NCI-H1417 (cell line): ENCODE results near the gene FAM13C.
"Not testable (repeated sequence)": the region's sequence is repeated elsewhere in the genome, so short reads cannot be mapped to it uniquely, and the experiment has no call there.

ENCODE experiments used
- DNase-seq, 3 experiments: peaks; one replicate each; lab custom pipeline; 2025; lab: John Stamatoyannopoulos, UW

The FAM13C gene

GRCh38 chr10:59234816-59235429 lies 127.4 kb downstream of the FAM13C start:
- DNase-seq = peak in 2 of 3 experiments; percentile 1 to 27

GRCh38 chr10:59234194-59234593 lies 128.2 kb downstream of the FAM13C start:
- no peak for DNase-seq

- DNase-seq = no peak
These were observed 132.9 kb downstream of the FAM13C start for GRCh38 chr10:59229441-59229840.

- DNase-seq = peak in 2 of 3 experiments; percentile 2 to 6
These were observed 135.1 kb downstream of the FAM13C start for GRCh38 chr10:59227136-59227673.

- no peak for DNase-seq
These were observed 137.1 kb downstream of the FAM13C start for GRCh38 chr10:59225211-59225610.

GRCh38 chr10:59223597-59223996 lies 138.8 kb downstream of the FAM13C start:
- DNase-seq = not testable (repeated sequence)

GRCh38 chr10:59222788-59223187 lies 139.6 kb downstream of the FAM13C start:
- DNase-seq = no peak

- DNase-seq = no peak
These were observed 146.0 kb downstream of the FAM13C start for GRCh38 chr10:59216178-59216869.

GRCh38 chr10:59214160-59214559 lies 148.2 kb downstream of the FAM13C start:
- DNase-seq = no peak

GRCh38 chr10:59212301-59212798 lies 150.0 kb downstream of the FAM13C start:
- no peak for DNase-seq

- DNase-seq = no peak
These were observed 156.1 kb downstream of the FAM13C start for GRCh38 chr10:59206204-59206720.
